NCI-H1417 (cell line): ENCODE results near the gene WBP2NL.
"Not testable (repeated sequence)": the region's sequence is repeated elsewhere in the genome, so short reads cannot be mapped to it uniquely, and the experiment has no call there.

Experiments
- DNase-seq, 3 experiments: peaks; one replicate each; lab custom pipeline; 2025; lab: John Stamatoyannopoulos, UW

The WBP2NL gene, protein sequence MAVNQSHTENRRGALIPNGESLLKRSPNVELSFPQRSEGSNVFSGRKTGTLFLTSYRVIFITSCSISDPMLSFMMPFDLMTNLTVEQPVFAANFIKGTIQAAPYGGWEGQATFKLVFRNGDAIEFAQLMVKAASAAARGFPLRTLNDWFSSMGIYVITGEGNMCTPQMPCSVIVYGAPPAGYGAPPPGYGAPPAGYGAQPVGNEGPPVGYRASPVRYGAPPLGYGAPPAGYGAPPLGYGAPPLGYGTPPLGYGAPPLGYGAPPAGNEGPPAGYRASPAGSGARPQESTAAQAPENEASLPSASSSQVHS

DNA sequence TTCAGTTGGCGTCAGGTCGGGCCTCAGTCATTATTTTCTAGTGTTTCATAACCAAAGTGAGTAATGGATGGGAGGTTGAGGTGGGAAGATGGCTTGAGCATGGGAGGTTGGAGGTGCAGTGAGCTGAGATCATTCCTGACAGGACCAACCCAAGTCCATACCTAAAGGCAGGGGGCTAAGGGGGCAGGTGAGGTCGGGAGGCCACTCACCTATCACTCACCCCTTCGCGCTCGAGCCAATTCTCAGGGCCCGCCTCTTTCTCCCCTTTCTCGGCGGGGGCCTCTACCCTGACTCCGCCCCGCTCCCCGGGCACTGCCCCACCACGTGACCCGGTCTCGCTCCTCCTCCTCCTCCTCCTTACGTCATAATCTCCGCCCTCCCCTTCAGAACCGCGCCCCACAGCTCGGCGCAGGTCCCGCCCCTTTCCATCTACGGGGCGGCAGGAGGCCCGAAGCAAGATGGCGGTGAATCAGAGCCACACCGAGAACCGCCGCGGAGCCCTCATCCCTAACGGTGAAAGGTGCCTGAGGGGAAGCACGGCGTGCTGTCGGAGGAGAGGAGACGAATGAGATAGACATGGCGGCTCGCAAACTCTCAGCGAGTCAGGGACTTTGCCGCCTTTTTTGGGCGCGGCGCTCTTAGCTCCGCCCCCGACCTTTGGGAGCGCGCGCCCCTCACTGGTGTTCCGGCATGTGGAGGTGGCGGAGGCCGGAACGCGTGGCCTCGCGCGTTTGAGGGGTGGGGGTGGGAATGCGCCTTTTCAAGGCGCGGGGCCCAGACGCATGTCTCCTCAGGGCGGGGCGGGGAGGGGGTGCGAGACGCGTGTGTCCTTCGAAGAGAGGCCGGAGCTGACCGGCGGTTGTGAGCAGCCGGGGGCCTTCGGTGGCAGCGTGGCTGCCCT lies at the start of gene WBP2NL:
TSS of gene WBP2NL (plus strand) at position 428 of the 901 bp plus-strand sequence. CDS start at position 459, 31 bp downstream.
- peak; percentile 69 to 90 (median 81) for DNase-seq

DNA sequence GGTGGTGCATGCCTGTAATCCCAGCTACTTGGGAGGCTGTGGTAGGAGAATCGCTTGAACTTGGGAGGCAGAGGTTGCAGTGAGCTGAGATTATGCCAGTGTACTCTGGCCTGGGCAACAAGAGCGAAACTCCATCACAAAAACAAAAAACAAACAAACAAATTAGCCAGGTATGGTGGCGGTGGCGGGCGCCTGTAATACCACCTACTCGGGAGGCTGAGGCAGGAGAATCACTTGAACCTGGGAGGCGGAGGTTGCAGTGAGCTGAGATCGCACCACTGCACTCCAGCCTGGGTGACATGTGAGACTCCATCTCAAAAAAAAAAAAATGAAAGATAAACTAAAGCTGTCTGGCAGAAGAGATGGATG lies 49.7 kb upstream of the WBP2NL start:
- DNase-seq, result not testable (repeated sequence)

DNA sequence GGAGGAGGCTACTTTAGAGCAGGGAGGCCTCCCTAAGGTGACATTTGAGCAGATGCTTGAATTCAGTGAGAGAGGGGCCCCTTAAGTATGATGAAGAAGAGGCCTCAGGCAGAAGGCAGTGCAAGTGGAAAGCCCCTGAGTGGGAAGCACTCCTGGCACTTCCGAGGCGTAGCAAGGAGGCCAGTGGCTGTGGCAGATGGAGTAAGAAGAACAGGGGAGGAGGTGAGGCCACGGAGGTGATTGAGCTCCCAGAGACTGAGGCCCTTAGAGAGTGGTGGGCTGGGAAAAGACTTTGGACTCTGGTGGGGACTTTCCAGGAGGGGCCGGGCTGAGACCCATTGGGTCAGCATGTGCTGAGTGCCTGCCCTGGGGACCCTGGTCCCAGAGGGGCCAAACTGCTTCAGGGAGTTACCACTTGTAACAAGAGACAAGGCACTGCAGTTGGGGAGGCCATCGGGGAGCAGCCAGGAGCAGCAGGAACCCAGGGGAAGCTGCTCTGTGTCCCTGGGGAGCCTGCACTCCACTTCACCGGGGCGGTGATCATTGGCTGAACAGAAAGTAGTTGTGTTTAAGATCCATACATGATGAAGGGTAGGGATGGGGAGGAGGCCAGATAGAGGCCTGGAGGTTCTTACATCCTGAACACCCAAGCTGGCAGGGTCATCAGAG lies 49.2 kb upstream of the WBP2NL start:
- peak in 1 of 3 experiments; percentile 8 for DNase-seq

DNA sequence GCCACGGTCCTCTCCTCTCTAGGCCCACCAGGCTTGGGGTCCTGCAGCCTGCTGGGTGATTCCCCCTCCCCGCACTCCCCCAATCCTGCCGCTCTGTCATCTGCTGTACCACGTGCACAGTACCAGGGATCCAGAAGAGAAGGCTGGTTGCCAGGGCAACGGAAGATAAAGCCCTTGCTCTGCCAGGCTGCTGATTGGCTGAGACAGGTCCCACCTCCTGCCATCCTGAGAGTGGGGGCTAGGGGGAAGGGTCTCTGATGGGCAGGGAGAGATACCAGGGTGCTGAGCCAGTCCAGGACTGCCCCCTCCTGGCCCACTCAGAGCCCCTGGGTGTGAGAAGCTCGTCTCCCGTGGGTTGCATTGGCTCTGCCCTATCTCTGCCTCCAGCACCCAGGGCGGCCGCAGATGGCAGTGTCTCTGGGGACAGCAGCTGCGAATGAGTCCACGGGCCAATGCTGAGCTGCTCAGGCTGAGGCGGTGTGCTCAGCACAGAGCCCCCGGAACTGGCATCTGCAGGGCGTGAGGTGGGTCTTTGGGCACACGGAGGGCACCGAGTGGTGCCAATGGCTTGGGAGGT lies 46.6 kb upstream of the WBP2NL start, which contains the start of gene SMIM45:
TSS of gene SMIM45 (plus strand) at position 253 of the 577 bp plus-strand sequence.
- DNase-seq, result peak in 2 of 3 experiments; percentile 47 to 81

DNA sequence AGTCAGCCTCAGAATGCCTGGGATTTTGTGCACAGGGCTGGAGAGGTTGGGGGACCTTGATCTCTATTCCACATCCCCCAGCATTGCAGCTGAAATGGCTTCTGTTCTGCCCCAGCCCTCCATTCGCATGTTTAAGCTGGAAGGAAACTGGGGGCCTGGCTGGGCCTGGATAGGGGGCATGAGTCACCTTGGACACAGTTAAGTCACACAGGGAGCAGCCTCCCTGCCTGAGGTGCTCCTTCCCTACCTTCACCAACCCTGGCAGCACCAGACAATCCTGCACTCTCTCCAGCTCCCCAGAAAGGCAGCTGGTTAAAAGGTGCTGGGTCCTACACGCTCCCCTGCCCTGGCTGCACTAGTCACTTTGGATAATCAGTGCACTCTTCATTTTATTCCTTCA lies 45.9 kb upstream of the WBP2NL start:
- DNase-seq, result no peak

DNA sequence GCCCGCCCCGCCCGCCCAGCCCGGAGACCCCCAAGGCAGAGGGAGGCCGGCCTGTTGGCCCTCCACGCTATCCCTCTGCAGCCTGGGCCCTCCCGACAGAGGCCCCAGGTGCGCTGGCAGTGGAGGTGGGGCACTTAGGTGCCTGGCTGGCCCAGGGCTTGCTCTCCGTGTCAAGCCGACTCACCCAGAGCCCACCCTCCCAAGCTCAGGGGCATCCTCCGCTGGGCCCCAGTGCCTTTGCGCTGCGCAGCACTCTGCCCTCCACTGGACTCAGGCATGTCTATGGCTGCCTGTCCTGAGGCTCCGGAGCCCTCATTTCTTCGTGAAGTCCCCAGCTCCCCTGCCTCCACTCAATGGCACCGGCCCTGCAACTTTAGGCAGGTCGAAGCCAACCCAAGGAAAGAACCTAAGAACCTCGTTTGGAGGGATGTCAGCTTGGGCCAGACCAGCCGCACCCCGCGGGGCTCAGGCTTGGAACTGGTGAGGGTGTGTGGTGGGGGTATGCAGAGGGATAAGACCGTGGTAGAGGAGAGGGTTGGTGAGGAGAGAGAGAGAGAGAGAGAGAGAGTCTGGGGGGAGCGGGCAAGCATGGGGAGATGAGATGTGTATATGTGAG lies 40.5 kb upstream of the WBP2NL start:
- no peak for DNase-seq

DNA sequence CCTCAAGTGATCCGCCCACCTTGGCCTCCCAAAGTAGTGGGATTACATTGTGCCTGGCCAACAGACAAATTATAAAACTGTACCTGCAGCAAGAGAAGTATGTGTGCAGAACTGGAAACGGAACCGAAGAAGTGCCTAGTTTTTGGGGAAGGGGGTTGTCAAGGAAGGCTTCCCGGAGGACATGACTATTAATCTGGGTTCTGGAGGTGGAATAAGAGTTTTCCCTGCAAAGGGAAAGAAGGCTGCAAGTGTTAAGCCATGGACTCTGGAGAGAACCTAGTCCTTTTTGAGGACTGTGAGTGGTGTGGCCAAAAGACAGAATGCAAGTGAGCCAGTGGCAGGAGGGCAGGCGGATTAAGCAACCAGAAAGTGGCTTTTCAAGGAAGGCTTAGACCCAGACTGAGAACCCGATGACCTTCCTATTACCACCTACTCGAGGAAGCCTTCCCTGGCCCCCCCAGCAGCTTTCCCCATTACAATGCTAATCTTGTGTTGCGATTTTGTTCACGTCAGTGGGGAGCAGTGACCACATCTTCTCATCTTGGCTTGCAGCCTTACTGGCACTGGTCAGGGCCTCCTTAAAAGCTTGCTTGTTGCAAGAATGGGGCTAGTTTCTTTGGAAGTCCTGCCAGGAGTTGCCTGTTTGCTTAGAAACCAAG lies 35.0 kb upstream of the WBP2NL start:
- DNase-seq, result no peak

DNA sequence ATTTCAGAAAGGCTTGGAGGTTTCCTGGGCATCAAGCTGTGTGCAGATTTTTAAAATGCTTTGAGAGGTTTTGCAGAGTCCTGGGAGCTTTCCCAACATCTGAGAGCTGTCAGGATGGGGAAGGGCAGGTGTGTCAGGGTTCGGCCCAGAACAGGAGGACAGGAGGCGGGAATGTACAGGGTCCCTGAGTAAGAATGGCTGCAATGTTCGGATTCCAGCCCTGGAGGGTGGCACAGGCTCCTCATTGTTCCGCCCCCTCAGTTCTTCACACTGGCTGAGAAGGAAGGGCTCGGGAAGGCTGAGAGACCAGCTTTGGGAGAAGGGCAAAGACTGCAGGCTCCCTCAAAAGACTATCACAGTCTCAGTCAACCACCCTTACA lies 34.5 kb upstream of the WBP2NL start:
- DNase-seq, result no peak

DNA sequence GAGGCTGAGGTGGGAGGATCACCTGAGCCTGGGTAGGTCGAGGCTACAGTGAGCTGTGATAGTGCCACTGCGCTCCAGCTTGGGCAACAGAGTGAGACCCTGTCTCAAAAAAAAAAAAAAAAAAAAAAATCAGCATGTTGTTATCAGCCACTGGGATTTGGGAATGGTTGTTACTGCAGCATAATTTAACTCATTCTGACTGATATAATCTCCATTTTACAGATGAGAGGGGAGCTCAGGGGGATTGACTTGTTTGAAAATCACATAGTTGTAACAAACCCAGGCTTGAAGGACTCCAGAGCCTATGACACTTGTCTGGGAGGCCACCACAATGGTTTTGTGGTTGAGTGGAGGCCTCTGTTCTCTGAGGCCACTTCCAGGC lies 32.4 kb upstream of the WBP2NL start:
- no peak for DNase-seq

DNA sequence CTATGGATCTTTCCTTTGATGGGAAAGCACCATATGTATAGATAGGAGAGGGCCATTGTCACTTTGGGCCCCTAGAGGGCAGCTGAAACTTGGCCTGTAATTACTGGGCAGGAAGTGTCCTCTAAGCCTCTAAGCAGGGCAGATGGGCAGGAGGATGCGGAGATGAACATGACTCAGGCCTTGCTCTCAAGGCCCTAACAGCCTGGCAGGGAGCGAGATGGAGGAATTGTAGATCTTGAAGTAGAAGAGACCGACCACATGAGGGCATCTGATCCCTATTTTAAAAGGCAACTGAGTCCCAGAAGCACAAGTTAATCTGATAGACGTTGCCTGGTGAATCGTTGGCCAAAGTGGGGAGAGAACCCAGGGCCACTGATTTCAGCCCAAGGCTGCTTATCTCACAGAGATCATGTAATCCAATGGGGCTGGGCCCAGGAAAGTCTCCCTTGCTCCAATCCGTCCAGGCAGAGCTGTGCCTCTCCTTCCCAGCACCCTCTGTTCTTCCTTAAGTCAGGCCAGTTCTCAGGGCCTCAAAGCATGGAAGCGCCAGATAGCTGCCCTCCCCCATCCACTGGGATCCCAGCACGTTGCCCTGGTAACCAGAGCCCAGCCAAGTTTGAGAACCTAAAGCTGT lies 31.9 kb upstream of the WBP2NL start:
- DNase-seq, result peak in 2 of 3 experiments; percentile 6 to 49

DNA sequence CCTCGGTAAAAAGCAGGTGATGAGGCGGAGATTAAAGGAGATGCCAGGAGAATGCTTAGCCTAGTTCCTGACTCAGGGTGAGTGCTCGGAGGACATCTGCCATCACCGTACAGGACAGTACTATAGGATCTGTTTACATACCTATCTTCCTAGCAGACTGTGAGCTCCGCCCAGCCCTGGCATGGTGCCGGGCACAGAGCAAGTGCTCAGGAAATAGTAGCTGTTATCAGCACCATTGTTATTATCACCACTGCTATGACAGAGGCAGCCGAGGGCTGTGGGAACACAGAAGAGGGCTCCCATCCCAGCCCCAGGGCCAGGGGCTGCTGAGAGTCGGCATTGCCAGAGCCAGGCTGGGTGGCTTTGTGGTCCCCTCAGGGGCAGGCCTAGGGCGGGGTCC lies 30.0 kb upstream of the WBP2NL start:
- DNase-seq, result peak in 2 of 3 experiments; percentile 7 to 8

DNA sequence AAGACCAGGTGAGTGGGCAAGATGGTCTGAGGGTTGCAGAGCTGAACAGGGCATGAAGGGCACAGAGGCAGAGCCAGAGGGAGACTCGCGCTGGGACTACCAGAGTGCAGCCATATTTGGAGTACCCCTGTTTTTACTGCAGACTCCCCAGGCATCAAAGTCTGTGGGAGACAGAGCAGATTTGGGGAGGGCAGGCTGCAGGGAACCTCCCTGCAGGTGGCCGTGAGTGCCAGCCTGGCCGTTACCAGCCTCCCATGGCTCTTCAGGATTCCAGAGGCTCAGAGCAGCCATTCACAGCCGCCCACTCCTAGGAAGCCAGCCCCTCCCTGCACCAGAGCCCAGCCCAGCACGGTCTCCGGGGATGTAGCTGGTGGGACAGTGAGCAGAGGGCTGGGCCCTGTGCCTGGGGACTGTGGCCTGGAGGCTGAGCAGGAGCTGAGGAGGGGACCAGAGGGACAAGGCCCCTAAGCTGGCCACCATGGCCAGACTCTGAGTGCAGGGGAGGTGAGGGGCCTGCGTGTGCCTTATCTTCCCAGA lies 29.4 kb upstream of the WBP2NL start, which contains the start of gene SEPTIN3:
TSS of gene SEPTIN3 (plus strand) at position 334 of the 537 bp plus-strand sequence. CDS start 2,050 bp downstream, outside the sequence.
- no peak for DNase-seq

DNA sequence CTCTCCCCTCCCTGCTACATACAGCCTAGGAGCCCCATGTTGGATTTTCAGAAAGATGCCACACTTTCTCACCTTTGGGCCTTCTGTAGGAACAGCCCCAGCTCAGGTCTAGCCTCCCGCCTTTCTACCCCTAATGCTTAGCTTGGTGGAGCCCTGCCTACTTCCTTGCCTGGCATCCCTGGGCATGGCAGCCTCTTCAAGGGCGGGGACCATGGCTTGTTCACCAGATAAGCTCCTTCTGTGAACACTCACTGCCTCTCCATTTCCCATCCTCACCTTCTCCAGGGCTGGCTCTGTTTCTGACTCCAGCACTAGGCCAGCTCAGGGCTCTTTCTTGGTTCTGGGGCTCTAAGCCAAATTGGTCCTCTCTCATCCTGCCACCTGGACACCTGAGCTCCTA lies 28.0 kb upstream of the WBP2NL start:
- no peak for DNase-seq

DNA sequence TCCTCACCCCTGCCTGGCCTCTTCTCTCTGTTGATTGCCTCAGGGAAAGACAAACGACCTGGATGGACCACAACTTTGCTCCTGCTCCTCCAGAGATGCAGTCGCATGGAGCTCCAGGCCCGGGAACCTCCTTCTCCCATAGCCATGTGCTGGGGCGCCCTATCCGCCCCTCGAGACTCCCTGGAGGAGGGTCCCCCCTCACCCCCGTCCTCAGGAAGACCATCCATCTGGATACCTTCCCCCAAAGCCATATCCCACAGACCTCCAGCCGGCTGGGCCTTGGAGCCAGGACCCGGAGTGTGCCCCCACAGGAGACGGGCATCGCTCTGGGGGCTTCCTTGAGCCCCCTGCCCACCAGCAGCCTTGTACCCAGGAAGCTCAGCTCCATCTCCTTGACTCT lies 27.2 kb upstream of the WBP2NL start:
- DNase-seq, result no peak

DNA sequence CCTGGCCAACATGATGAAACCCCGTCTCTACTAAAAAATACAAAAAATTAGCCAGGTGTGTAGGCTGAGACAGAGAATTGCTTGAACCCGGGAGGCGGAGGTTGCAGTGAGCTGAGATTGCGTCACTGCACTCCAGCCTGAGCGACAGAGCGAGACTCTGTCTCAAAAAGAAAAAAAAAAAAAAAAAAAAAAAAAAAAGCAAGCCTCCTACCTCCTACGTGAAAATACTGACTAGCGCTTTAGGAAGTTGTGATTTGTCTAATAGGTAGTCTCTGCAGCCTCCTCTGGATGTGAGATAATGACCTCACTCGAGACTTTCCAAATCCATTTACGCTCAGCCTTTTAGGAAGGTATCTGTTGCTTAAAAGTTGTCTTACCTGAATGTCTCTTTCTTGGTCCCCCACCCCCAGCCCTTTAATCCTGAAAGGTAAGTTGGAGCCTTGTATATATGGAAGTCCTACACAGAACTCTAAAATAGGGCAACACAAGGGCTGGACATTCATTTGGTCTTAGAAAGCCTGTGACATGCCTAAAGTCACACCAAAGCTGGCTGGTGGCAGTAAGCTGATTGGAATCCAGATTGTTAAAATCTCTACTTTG lies 23.8 kb upstream of the WBP2NL start:
- DNase-seq, result no peak

DNA sequence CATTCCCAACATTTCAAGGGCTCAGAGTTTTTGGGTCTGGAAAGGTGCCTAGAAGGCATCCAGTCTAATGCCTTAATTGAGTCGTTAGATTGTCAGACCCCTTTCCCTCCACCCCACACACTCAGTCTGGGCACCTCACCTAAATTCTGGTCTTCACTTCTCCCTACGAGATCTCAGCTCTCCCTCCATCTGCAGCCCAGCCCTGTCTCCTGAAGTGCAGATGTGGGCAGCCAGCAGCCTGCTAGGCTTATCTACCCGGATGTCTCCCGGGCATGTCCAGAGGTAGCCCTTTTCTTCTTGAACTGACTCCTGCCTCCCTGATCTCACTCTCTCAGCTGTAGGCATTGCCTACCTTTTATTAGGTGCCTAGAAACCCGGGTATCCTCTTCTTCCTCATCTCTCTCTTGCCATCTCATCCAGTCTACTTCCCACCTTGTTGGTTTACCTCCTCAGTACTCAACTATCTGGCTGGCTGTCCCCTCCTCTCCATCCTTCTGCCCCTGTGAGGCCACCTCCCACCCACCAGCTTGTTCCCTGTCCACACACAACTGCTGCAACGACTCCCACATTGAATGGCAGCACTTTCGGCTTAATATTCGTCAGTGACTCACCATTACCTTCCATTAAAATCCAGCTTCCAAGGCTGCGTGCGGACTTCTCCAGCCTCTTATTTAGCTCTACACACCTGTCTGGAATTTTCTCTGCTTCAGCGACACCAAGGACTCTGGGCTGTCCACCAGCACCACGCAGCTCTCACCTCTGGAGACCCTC lies 23.1 kb upstream of the WBP2NL start:
- peak in 1 of 3 experiments; percentile 16 for DNase-seq

DNA sequence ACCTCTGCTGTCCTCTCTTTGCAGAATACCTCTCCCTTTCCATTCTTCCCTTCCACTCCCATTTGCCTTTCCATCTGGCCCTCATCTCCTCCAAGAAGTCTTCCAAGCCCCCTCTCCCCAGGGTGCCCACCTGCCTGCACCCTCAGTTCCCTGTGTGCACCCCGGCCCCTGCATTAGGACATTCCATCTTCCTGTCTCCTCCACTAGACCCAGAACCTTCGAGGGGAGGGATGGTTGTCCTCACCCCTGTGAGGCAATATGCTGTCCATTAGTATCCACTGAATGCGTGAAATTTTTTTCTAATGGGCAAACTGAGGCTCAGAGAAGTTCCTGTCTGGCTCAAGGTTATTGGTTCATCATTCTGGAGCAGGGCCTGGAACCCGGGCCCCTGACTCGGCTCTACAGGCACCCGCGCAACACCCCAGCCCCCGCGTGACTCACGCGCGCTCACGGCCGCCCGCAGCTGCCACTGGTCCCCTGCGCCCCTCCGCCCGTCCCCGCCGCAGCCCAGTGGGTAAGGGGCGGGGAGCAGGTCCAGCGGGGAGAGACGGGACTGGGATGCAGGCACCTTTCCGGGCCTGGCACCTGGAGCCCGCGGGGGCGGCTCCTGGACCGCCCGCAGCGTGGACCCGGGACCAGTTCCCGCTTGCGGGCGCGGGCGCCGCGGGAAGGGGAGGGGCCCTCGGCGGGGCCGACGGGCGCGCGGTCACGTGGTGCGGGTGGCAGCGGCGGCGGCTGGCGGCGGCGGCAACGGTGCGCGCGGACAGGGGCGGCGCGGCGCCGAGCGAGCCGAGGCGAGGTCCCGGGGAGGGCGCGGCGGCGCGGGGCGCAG lies 22.3 kb upstream of the WBP2NL start:
- DNase-seq, result peak; percentile 24 to 66 (median 61)

DNA sequence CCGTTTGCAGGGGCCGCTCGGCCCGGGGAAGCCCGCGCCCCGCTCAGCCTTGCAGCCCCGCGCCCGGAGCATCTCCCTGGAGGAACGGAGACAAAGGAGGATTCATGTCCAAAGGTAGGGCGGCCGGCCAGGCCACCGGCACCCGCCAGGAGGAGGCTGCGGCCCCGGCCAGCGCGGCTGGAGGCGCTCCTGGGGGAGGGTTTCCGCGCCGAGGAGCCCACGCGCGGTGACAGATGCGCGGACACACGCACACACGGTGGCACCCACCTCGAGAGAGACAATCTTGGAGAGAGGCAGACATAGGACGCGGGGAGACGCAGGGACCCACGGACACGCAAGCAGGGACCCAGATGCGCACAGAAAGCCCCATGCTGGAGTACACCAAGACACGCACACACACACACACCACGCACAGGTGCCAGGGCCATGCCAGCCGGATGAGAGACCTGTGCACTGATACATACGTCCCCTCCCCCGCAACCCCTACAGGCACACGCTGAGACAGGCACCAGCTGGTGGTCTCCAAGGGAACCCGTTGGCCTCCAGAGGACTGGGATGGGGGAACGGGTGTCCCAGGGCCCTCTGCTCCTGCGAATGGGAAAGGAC lies 21.5 kb upstream of the WBP2NL start:
- DNase-seq, result peak; percentile 13 to 70 (median 38)
